Umbilical cord (tissue), 2 donors: ENCODE data around the gene OSBP2. TPM values are rescaled to one million over a fixed set of nuclear protein-coding genes. Genes with fewer than 3 reads are reported as not detected.
"Not testable (repeated sequence)": the region's sequence is repeated elsewhere in the genome, so short reads cannot be mapped to it uniquely, and the experiment has no call there.

Experiments used
- DNase-seq: peaks from one replicate; pipeline ENCODE4 v3.0.0-alpha.2; 2015; ENCODE audit warnings: low spot score
- total RNA-seq: library from RNA; depleted of rRNA; stranded (reverse); fragments of >200 nt; gene quantifications from one replicate; pipeline ENCODE4 v1.2.3, GENCODE V29; 2014; ENCODE audit warnings: low replicate concordance; ENCODE audit not compliant: insufficient read depth

OSBP2 gene
- 16.9 TPM for total RNA-seq

GRCh38 chr22:30694640-30695350, at the start of gene OSBP2:
Gene OSBP2, plus strand, starts transcription at chr22:30694874. Its CDS starts 36 bp downstream, at chr22:30694910.
- DNase-seq = no peak

GRCh38 chr22:30646518-30647160, 48.0 kb upstream of the OSBP2 start:
- DNase-seq = no peak

DNA sequence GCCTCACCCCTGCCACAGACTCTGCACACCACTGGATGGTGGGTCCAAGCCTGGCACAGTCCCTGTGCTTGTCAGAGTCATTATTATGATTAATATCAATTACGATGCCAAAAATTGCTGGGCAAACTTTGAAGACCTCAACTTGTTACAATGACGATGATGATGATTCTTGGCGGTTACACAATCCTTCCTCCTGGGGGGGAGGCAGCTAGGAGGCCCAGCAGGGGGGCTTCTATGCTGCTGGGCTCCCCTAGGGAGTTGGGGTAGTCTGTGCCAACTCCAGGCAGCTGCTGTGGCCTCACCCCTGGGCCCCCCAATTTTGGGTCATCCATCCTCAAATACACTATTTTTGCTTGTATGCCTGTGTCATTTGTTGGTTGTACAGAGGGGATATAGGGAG, 47.1 kb upstream of the OSBP2 start:
- DNase-seq = no peak

DNA sequence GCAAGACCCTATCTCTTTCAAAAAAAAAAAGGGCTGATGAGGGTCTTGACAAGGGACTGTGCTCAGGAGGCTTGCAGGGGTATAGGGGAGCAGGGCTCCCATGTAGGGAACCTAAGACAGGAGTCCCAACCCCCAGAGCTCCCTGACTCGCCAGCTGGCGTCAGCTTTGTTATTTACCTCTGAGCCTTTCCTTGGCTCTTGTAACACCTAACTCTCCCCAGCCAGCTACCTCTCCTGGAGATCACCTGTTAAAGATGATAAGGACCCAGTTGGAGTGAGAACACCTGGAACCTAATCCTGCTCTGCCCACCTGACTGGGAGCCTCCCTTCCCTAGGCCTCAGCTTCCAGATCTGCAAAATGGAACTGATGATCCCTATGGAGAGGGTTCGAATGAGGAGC, 45.8 kb upstream of the OSBP2 start:
- DNase-seq = no peak

GRCh38 chr22:30649430-30650007, 45.2 kb upstream of the OSBP2 start:
- peak; percentile 50 for DNase-seq

- no peak for DNase-seq
Measured at GRCh38 chr22:30650508-30651116, 44.1 kb upstream of the OSBP2 start.

DNA sequence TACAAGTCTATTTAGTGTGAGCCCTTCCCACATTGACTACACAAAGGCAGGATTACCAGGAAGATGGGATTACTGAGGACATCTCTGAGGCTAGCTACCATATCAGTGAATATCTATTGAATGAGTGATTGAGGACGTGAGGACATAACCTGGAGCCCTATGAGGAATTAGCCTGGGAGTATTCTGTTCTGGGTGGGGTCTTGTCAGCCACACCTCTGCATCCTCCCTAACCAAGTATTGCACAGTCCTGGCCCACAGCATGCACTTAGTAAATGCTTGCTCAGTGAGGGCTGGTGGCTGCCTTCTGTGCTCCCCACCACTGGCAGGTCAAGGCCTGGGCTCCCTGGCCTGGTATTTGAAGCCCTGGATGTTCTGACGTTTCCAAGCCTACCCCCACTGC, 41.8 kb upstream of the OSBP2 start:
- DNase-seq = no peak

DNA sequence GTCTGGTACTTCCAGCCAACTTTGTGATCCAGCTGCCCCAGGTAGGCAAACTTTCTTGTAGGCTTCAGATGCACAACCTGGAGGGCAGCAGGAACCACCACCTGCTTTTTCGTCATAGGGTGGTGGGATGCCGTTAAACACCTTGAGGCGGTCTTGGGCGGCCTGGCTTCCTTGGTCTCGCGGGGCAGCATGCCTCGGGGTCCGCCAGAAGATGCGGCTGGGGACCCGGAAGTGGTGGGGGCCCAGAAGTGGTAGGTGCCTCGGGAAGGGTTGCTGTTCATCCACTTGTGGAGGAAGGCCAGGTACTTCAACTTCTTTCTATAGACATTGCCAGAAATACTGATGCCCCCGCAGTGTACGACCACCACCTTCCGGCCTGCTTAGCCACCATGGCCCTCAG, 40.3 kb upstream of the OSBP2 start:
- no peak for DNase-seq

DNA sequence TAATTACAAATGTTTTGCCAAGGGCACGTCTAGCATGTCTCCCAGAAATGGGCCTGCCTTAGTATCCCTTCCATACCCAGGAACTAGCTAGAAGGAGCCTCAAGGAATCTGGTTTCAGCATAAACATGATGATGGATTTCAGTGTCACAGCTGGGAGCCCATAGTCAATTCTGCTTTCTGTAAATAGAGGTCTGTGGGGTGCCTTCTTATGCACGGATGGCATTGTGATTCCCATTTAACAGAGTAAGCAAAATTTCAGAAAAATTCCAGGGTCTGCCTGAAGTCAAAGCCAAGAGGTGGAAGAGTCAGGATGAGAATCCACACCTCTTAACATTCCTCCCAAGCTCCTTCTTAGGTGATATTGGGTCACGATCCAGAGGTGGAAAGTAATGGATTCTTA, 39.1 kb upstream of the OSBP2 start:
- no peak for DNase-seq

DNA sequence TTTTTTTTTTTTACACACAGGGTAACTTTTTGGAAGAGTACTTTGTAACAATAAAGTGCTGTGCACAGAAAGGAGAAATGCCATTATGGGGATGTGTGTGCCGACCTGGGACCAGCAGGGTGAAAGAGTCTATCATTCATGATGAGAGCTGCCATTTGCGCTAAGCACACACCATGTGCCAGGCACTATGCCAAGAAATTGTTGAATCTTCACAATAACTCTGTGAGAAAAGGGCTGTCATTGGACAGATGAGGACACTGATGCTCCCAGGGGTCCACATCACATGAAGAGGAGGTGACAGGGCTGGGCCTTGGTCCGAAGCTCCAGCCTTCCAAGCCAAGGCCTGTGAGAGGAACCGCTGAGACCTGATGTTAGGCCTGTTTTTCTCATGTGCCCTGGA, 32.6 kb upstream of the OSBP2 start:
- DNase-seq = no peak

DNA sequence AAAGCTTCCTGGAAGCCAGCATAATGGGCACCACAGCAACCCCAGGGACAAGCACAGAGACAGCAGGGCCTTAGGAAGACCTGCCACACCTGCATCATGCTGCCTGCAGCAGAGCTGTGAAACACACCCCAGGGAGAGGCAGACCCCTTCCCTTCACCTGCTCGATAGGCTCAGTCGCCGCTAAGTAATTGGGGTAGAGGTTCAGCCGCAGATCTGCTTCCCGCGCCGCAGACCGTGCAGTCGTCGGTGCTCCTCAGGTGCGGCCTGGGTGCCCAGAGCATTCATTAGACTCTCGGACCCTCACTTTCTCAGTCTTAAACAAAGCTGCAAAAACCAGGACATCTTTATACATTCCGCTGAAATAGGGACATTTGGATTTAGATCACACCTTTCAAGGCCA, 29.9 kb upstream of the OSBP2 start:
- DNase-seq = no peak

DNA sequence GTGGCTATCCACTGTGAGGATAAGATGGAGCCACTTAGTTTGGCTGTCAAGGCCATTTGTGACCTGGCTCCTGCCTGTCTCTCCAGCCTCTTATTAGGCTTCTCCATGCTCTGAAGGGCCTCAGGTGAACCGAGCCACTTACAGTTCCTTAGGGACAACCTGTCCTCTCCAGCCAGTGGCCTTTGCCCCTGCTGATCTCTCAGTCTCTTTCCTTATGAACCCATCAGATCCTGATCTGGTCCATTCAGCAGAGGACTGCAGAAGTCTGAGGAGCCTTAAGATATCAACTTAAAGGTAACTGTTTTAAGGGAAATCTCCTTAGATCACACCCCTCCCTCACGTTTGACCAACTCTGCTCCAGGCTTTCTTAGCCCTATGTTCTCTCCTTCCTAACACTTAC, 29.4 kb upstream of the OSBP2 start:
- no peak for DNase-seq

- no peak for DNase-seq
Measured at GRCh38 chr22:30665786-30666185, 28.9 kb upstream of the OSBP2 start.

GRCh38 chr22:30667107-30667493, 27.6 kb upstream of the OSBP2 start:
- DNase-seq = no peak

DNA sequence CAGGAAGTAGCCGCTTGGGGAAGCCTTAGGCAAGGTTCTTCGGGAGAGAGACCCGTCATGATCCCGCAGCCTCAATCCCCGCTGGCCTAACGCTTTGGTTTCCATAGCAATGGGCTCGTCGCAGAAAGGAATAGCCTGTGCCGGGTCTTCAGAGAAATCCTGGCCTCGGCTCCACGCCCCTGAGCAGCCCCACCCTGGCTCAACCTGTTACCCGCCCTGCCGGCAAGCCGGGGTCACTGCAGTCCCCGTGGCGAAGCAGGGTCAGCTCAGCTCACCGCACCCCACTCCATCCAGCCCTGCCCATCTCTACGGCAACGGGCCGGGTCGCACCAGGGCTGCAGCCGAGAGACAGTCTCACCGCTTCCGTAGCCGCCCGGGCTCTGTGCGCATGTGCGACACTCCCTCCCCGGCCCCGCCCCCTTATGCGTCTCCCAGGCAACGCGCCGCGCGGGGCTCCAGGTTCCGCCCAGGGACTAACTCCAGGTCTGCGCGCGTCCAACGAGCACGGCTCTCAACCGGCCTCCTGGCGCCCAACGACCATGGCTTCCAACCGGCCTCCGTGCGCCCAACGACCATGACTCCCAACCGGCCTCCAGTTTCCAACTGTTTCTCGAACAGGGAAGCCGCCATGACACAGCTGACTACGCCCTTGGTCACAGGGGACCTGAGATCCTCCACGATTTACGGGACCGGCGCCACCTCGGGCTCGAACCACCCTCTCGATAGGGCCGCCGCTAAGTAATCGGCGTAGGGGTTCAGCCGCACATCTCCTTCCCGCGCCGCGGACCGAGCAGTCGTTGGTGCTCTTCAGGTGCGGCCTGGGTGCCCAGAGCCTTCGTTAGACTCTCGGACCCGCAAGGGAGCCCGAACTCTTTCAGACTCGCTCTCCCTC, 26.9 kb upstream of the OSBP2 start, which contains the start of gene DUSP18:
Gene DUSP18 (minus strand): TSS at position 382 of the 892 bp plus-strand sequence. CDS start 3,872 bp downstream, outside the sequence.
- DNase-seq = peak; percentile 95

DNA sequence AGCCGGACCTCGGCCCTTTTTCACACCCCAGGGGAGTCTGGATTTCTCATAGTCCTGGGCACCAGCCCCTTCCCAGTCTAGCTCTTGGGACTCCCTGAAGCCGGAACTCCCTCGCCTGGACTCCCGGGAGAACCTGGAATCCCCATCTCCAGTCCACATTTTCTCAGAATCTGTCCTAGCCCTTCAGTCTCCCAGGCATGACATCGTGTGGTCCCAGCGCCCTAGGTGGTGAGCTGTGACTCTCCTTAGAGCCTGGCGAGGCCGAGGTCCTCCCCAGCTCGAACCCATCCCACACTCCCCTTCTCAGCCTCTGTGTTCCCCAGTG, 26.3 kb upstream of the OSBP2 start:
- no peak for DNase-seq

DNA sequence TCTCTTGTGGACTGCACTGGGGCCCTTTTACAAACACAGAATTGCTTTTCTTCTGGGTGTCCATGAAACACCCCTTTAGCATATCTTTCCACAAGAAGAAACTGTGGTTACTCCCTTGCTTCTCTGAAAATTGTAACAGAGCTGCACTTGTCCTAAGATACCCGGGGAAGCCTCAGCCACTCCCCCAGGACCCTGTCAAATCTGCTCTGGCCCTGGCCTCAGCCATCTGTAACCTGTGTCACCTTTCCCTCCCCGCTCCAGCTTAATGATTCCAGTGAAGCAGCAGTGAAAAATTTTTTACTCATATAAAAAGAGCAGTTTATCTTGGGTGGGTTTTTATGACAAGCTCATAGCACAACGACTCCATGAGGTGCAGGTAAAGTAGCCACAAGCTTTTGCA, 23.6 kb upstream of the OSBP2 start:
- DNase-seq = no peak

DNA sequence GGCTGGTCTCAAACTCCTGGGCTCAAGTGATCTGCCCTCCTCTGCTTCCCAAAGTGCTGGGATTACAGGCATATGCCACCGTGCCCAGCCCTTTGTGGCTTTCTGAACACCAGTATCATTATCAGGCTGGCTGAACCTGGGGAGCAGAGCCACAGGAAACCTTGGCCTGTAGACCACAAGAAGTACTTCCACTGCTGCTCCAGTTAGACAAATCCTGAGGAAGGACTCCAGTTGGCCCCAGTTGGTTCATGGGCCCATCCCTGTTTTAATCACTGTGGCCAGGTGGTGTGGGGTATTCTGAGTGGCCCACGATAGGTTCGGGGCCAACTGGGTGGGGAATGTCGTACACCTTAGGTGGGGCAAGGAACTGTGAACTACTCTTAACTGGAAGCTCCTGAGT, 21.5 kb upstream of the OSBP2 start:
- DNase-seq = no peak

- no peak for DNase-seq
Measured at GRCh38 chr22:30674482-30674881, 20.2 kb upstream of the OSBP2 start.

DNA sequence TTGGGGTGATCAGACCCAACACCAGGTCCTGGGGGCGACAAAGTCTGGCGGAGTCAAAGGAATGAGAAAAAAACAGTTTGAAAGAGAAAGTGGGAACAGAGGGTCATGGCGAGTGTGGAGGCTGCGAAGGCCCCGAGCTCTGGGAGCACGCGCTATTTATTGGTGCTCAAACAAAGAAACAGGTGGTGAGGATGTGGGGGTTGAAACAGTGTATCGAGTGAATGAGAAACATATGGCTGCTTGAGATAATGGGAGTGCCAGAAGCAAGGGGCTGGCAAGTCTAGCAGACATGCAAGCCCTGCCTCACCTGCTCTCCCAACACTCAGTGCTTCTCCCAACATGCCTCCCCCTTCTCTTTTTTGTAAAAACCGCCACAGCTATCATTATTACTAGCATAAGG, 19.2 kb upstream of the OSBP2 start:
- no peak for DNase-seq

DNA sequence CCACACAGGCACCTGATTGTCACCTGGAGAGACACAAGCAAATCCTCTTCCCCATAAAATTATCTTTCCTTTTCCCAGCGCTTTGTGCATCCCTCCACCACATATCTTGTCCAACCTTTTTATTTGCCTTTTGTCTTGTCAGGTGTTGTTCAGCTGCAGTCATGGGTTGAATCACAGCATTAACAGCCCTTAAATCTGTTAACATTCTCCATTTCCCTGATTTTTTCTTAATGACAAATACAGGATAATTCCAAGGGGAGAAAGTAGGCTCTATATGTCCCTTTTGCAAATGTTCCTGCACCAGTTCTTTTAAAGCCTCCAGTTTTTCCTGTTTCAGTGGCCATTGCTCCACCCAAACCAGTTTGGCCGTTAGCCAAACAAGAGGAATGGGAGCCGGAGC, 18.1 kb upstream of the OSBP2 start:
- not testable (repeated sequence) for DNase-seq
